Right renal pelvis (tissue), 4 donors: Measurements from ENCODE around the gene ISCU. TPM values are rescaled to one million over a fixed set of nuclear protein-coding genes. Genes with fewer than 3 reads are reported as not detected.
"Not testable (repeated sequence)": the region's sequence is repeated elsewhere in the genome, so short reads cannot be mapped to it uniquely, and the experiment has no call there.

Experiments used
- DNase-seq, 4 donors: peaks; one replicate each; pipeline ENCODE4 v3.0.0-alpha.2; 2013; ENCODE audit warnings: low read depth in 4 of 4, low spot score in 3 of 4, missing footprints in 1 of 4
- polyA plus RNA-seq, 4 donors: library from polyadenylated mRNA; unstranded; fragments of 120-200 nt; gene quantifications; one replicate each; pipeline ENCODE4 v1.2.1, GENCODE V29; 2013; ENCODE audit not compliant: insufficient read length in 4 of 4

Gene ISCU
- polyA plus RNA-seq, 4 donors, result 119 to 133 (median 124) TPM

GRCh38 chr12:108568338-108569154 is 6.2 kb downstream of the ISCU start:
- no peak for DNase-seq

- no peak for DNase-seq
These were observed 8.6 kb downstream of the ISCU start for GRCh38 chr12:108570743-108571608.

- no peak for DNase-seq
These were observed 9.3 kb downstream of the ISCU start for GRCh38 chr12:108571609-108572165.

- DNase-seq, result no peak
These were observed 9.9 kb downstream of the ISCU start for GRCh38 chr12:108572166-108572790.

GRCh38 chr12:108573317-108573716 is 10.9 kb downstream of the ISCU start:
- DNase-seq, result no peak

GRCh38 chr12:108574276-108574675 is 11.9 kb downstream of the ISCU start:
- not testable (repeated sequence) for DNase-seq

- no peak for DNase-seq
These were observed 13.0 kb downstream of the ISCU start for GRCh38 chr12:108575199-108575912.

GRCh38 chr12:108576660-108577234 is 14.4 kb downstream of the ISCU start:
- DNase-seq, result no peak

- no peak for DNase-seq
These were observed 15.1 kb downstream of the ISCU start for GRCh38 chr12:108577458-108577857.

- DNase-seq, result no peak
These were observed 15.9 kb downstream of the ISCU start for GRCh38 chr12:108578264-108578663.

- no peak for DNase-seq
These were observed 16.4 kb downstream of the ISCU start for GRCh38 chr12:108578813-108579212.

- no peak for DNase-seq
These were observed 18.1 kb downstream of the ISCU start for GRCh38 chr12:108580531-108580930.

GRCh38 chr12:108581311-108582227 is 19.2 kb downstream of the ISCU start:
- DNase-seq, result no peak

GRCh38 chr12:108582509-108582908 is 20.1 kb downstream of the ISCU start:
- DNase-seq, result no peak

GRCh38 chr12:108582978-108583770 is 20.8 kb downstream of the ISCU start:
- no peak for DNase-seq

GRCh38 chr12:108583991-108584390 is 21.6 kb downstream of the ISCU start:
- no peak for DNase-seq

- DNase-seq, result no peak
These were observed 22.2 kb downstream of the ISCU start for GRCh38 chr12:108584456-108585065.

- no peak for DNase-seq
These were observed 23.5 kb downstream of the ISCU start for GRCh38 chr12:108585864-108586263.
